ENCODE data around the gene ZNF217.
"Not testable (repeated sequence)": the region's sequence is repeated elsewhere in the genome, so short reads cannot be mapped to it uniquely, and the experiment has no call there.

The ZNF217 gene

GRCh38 chr20:53608456-53609452, 15.1 kb upstream of the ZNF217 start:
- peak overlapping the region; percentile 83 for H3K27ac ChIP-seq (ENCODE audit: low read depth, low read length)
- peaks cover 40% of the 10 kb centered on the region for H3F3A ChIP-seq (ENCODE audit: insufficient read depth)
- TF ChIP-seq CTCF (IDR thresholded peaks at IDR 0.05; ENCODE audit: insufficient read depth, low read length, poor library complexity, severe bottlenecking) (no peak), EZH2phosphoT487 (conservative IDR thresholded peaks at IDR 0.05; ENCODE audit: low read length) (no peak)
- H3K4me2 ChIP-seq (ENCODE audit: low read depth, low read length, poor library complexity, severe bottlenecking) = peak overlapping the region; percentile 93
- H3K79me2 ChIP-seq (ENCODE audit: insufficient read depth, low read length) = no peaks in the 10 kb centered on the region
- no peaks in the 10 kb centered on the region for H4K20me1 ChIP-seq (ENCODE audit: low read depth, low read length)
- no peaks in the 10 kb centered on the region for H3K27me3 ChIP-seq (ENCODE audit: low read length)
- H3K9me2 ChIP-seq (replicated peaks; ENCODE audit: insufficient read depth, low read length) = no peaks in the 10 kb centered on the region
- peak overlapping the region; percentile 45 for H3K9ac ChIP-seq (ENCODE audit: low read length)
- no peaks in the 10 kb centered on the region for H3K9me3 ChIP-seq (ENCODE audit: insufficient read depth, low read length)
- H3K4me3 ChIP-seq (ENCODE audit: insufficient read depth, low read length, poor library complexity, severe bottlenecking) = peak overlapping the region; percentile 58
- H2AFZ ChIP-seq (ENCODE audit: low read depth, low read length, severe bottlenecking) = peak overlapping the region; percentile 41
- H3K36me3 ChIP-seq (ENCODE audit: low read length) = no peaks in the 10 kb centered on the region

- TF ChIP-seq EZH2phosphoT487 (conservative IDR thresholded peaks at IDR 0.05; ENCODE audit: low read length) (no peak), CTCF (IDR thresholded peaks at IDR 0.05; ENCODE audit: insufficient read depth, low read length, poor library complexity, severe bottlenecking) (no peak)
- H3K4me2 ChIP-seq (ENCODE audit: low read depth, low read length, poor library complexity, severe bottlenecking) = no peak overlapping the region
These were observed 14.4 kb upstream of the ZNF217 start for GRCh38 chr20:53608071-53608455.

GRCh38 chr20:53606364-53606985, 12.8 kb upstream of the ZNF217 start:
- H3K9me3 ChIP-seq (ENCODE audit: insufficient read depth, low read length) = no peaks in the 10 kb centered on the region
- H3K9ac ChIP-seq (ENCODE audit: low read length) = no peak overlapping the region
- no peak overlapping the region for H3K27ac ChIP-seq (ENCODE audit: low read depth, low read length)
- no peaks in the 10 kb centered on the region for H3K27me3 ChIP-seq (ENCODE audit: low read length)
- H3K9me2 ChIP-seq (replicated peaks; ENCODE audit: insufficient read depth, low read length) = no peaks in the 10 kb centered on the region
- no peak overlapping the region for H3K4me3 ChIP-seq (ENCODE audit: insufficient read depth, low read length, poor library complexity, severe bottlenecking)
- TF ChIP-seq EZH2phosphoT487 (conservative IDR thresholded peaks at IDR 0.05; ENCODE audit: low read length) (no peak), CTCF (IDR thresholded peaks at IDR 0.05; ENCODE audit: insufficient read depth, low read length, poor library complexity, severe bottlenecking) (no peak)
- H2AFZ ChIP-seq (ENCODE audit: low read depth, low read length, severe bottlenecking) = no peak overlapping the region
- no peaks in the 10 kb centered on the region for H3K36me3 ChIP-seq (ENCODE audit: low read length)
- H4K20me1 ChIP-seq (ENCODE audit: low read depth, low read length) = no peaks in the 10 kb centered on the region
- no peaks in the 10 kb centered on the region for H3K79me2 ChIP-seq (ENCODE audit: insufficient read depth, low read length)
- H3K4me2 ChIP-seq (ENCODE audit: low read depth, low read length, poor library complexity, severe bottlenecking) = no peak overlapping the region
- peaks cover 23% of the 10 kb centered on the region for H3F3A ChIP-seq (ENCODE audit: insufficient read depth)

More at GRCh38 chr20:53608071-53608455, 14.4 kb upstream of the ZNF217 start:
- H3K9me2 ChIP-seq (replicated peaks; ENCODE audit: insufficient read depth, low read length) = no peaks in the 10 kb centered on the region
- no peak overlapping the region for H2AFZ ChIP-seq (ENCODE audit: low read depth, low read length, severe bottlenecking)
- H3K4me3 ChIP-seq (ENCODE audit: insufficient read depth, low read length, poor library complexity, severe bottlenecking) = no peak overlapping the region
- no peak overlapping the region for H3K9ac ChIP-seq (ENCODE audit: low read length)
- H3K79me2 ChIP-seq (ENCODE audit: insufficient read depth, low read length) = no peaks in the 10 kb centered on the region
- no peaks in the 10 kb centered on the region for H3K9me3 ChIP-seq (ENCODE audit: insufficient read depth, low read length)
- no peaks in the 10 kb centered on the region for H3K27me3 ChIP-seq (ENCODE audit: low read length)
- H3K27ac ChIP-seq (ENCODE audit: low read depth, low read length) = no peak overlapping the region
- peaks cover 37% of the 10 kb centered on the region for H3F3A ChIP-seq (ENCODE audit: insufficient read depth)
- no peaks in the 10 kb centered on the region for H3K36me3 ChIP-seq (ENCODE audit: low read length)
- H4K20me1 ChIP-seq (ENCODE audit: low read depth, low read length) = no peaks in the 10 kb centered on the region

GRCh38 chr20:53605401-53605800, 11.8 kb upstream of the ZNF217 start:
- not testable (repeated sequence) for H3K9me2 ChIP-seq (replicated peaks; ENCODE audit: insufficient read depth, low read length); H3K36me3 ChIP-seq (ENCODE audit: low read length); H3K27ac ChIP-seq (ENCODE audit: low read depth, low read length); H3K4me2 ChIP-seq (ENCODE audit: low read depth, low read length, poor library complexity, severe bottlenecking); H3K27me3 ChIP-seq (ENCODE audit: low read length); H4K20me1 ChIP-seq (ENCODE audit: low read depth, low read length); H2AFZ ChIP-seq (ENCODE audit: low read depth, low read length, severe bottlenecking); H3K79me2 ChIP-seq (ENCODE audit: insufficient read depth, low read length); H3K9ac ChIP-seq (ENCODE audit: low read length); H3K4me3 ChIP-seq (ENCODE audit: insufficient read depth, low read length, poor library complexity, severe bottlenecking); H3K9me3 ChIP-seq (ENCODE audit: insufficient read depth, low read length)
- H3F3A ChIP-seq (ENCODE audit: insufficient read depth) = peaks cover 18% of the 10 kb centered on the region

- not testable (repeated sequence) for H3K4me2 ChIP-seq (ENCODE audit: low read depth, low read length, poor library complexity, severe bottlenecking); H3K27me3 ChIP-seq (ENCODE audit: low read length); H3K79me2 ChIP-seq (ENCODE audit: insufficient read depth, low read length); H4K20me1 ChIP-seq (ENCODE audit: low read depth, low read length); H3K27ac ChIP-seq (ENCODE audit: low read depth, low read length); H3K4me3 ChIP-seq (ENCODE audit: insufficient read depth, low read length, poor library complexity, severe bottlenecking); H3K9ac ChIP-seq (ENCODE audit: low read length); H3K9me3 ChIP-seq (ENCODE audit: insufficient read depth, low read length); H3K36me3 ChIP-seq (ENCODE audit: low read length); H2AFZ ChIP-seq (ENCODE audit: low read depth, low read length, severe bottlenecking); H3K9me2 ChIP-seq (replicated peaks; ENCODE audit: insufficient read depth, low read length)
- H3F3A ChIP-seq (ENCODE audit: insufficient read depth) = peaks cover 12% of the 10 kb centered on the region
These were observed 11.2 kb upstream of the ZNF217 start for GRCh38 chr20:53604846-53605245.
